K562 (cell line): ENCODE data around the gene CEP43. TPM values are rescaled to one million over a fixed set of nuclear protein-coding genes. Genes with fewer than 3 reads are reported as not detected.
"Not testable (repeated sequence)": the region's sequence is repeated elsewhere in the genome, so short reads cannot be mapped to it uniquely, and the experiment has no call there.

Source experiments
- ADNP ChIP-seq: fragments of 200-800 bp; sonication (Bioruptor generic); IDR thresholded peaks from 2 replicates; pipeline ENCODE4 v1.6.1; 2016; ENCODE audit warnings: missing genetic modification characterization, missing compliant biosample characterization
- ARID1B ChIP-seq: fragments of 450-650 bp; IDR thresholded peaks from 2 replicates; pipeline ENCODE4 v1.6.1; 2016; ENCODE audit warnings: antibody characterized with exemption, mild to moderate bottlenecking, inconsistent platforms
- BRD9 ChIP-seq: fragments of 450-650 bp; IDR thresholded peaks from 2 replicates; pipeline ENCODE4 v1.6.1; 2018; ENCODE audit warnings: low read depth; ENCODE audit not compliant: partially characterized antibody
- CBFA2T3 ChIP-seq: fragments of 450-650 bp; IDR thresholded peaks from 2 replicates; pipeline ENCODE4 v1.6.1; 2017
- CREB1 ChIP-seq, 2 experiments: sonication (generic) in 1 of 2; formaldehyde crosslinking in 1 of 2; IDR thresholded peaks; 2 replicates each; pipeline versions ENCODE4 v1.6.1 to v1.8.0; 2012 to 2022; ENCODE audit warnings: inconsistent platforms in 1 of 2, mild to moderate bottlenecking in 1 of 2, missing genetic modification reagents in 1 of 2, moderate library complexity in 1 of 2
- DIDO1 ChIP-seq: fragments of 450-650 bp; IDR thresholded peaks from 2 replicates; pipeline ENCODE4 v1.6.1; 2016; ENCODE audit warnings: low read depth, missing biosample characterization, missing genetic modification characterization
- ELF4 ChIP-seq: fragments of 450-650 bp; formaldehyde crosslinking; IDR thresholded peaks from 2 replicates; pipeline ENCODE4 v1.4.0; 2022; ENCODE audit warnings: missing genetic modification characterization
- ETV6 ChIP-seq, 3 experiments: fragments of 150-350 bp in 1 of 3; sonication (generic) in 1 of 3; formaldehyde crosslinking in 1 of 3; IDR thresholded peaks; 2 replicates each; pipeline versions ENCODE4 v1.6.1 to v1.8.0; 2014 to 2022; ENCODE audit warnings: borderline replicate concordance in 2 of 3, low read depth in 2 of 3, antibody characterized with exemption in 1 of 3, low read length in 1 of 3, mild to moderate bottlenecking in 1 of 3, missing genetic modification reagents in 1 of 3
- FOXK1 ChIP-seq: sonication (generic); formaldehyde crosslinking; IDR thresholded peaks from 2 replicates; pipeline ENCODE4 v1.8.0; 2022; ENCODE audit warnings: missing genetic modification reagents, mild to moderate bottlenecking, borderline replicate concordance
- FOXP1 ChIP-seq: sonication (generic); formaldehyde crosslinking; IDR thresholded peaks from 2 replicates; pipeline ENCODE4 v1.8.0; 2022; ENCODE audit warnings: mild to moderate bottlenecking, missing genetic modification reagents
- HDAC2 ChIP-seq: fragments of 450-650 bp; IDR thresholded peaks from 2 replicates; pipeline ENCODE4 v1.6.1; 2016; ENCODE audit warnings: mild to moderate bottlenecking
- MEF2D ChIP-seq: conservative IDR thresholded peaks from 2 replicates; pipeline ENCODE4 v1.6.1; 2016; ENCODE audit warnings: low read depth, missing genetic modification characterization, missing compliant biosample characterization
- PML ChIP-seq: IDR thresholded peaks from 2 replicates; pipeline ENCODE4 v1.6.1; 2012; ENCODE audit warnings: low read length, inconsistent platforms
- RB1 ChIP-seq: fragments of 450-650 bp; IDR thresholded peaks from 2 replicates; pipeline ENCODE4 v1.6.1; 2017; ENCODE audit warnings: low read depth, mild to moderate bottlenecking
- SOX6 ChIP-seq: fragments of 450-650 bp; IDR thresholded peaks from 2 replicates; pipeline ENCODE4 v1.6.1; 2014; ENCODE audit warnings: mild to moderate bottlenecking
- SP1 ChIP-seq: sonication (generic); formaldehyde crosslinking; IDR thresholded peaks from 2 replicates; pipeline ENCODE4 v1.8.1; 2022; ENCODE audit warnings: mild to moderate bottlenecking, missing genetic modification reagents
- TAF7 ChIP-seq: fragments of 450-650 bp; IDR thresholded peaks from 2 replicates; pipeline ENCODE4 v1.6.1; 2016; ENCODE audit warnings: missing genetic modification characterization, missing compliant biosample characterization
- TEAD4 ChIP-seq, 2 experiments: sonication (generic) in 1 of 2; formaldehyde crosslinking in 1 of 2; IDR thresholded peaks; 2 replicates each; pipeline versions ENCODE4 v1.6.1 to v1.8.0; 2012 to 2022; ENCODE audit warnings: borderline replicate concordance in 1 of 2, inconsistent platforms in 1 of 2, low read length in 1 of 2, mild to moderate bottlenecking in 1 of 2, missing genetic modification reagents in 1 of 2
- polyA plus RNA-seq, 8 experiments: library from polyadenylated mRNA; depleted of rRNA in 4 of 8; stranded (reverse) in 5 of 8; unstranded in 3 of 8; fragments of >200 nt; fragmentation: Nextera tagmentation in 2 of 8; fragmentation: Illumina TruSeq in 1 of 8; extraction: Ambion mirVana in 2 of 8; extraction: Trizol in 1 of 8; gene quantifications; 2 replicates each; pipeline versions ENCODE4 v1.2.1 to v1.2.3, GENCODE V29; 2011 to 2014; ENCODE audit warnings: inconsistent platforms in 1 of 8, missing spikeins in 1 of 8
- total RNA-seq, 7 experiments: library from RNA; depleted of rRNA in 6 of 7; stranded (reverse); fragments of >200 nt in 6 of 7; fragmentation: Illumina TruSeq in 2 of 7; extraction: Trizol in 2 of 7; gene quantifications; 2 replicates each; pipeline versions ENCODE4 v1.2.1 to v1.2.3, GENCODE V29; 2011 to 2021; ENCODE audit warnings: low replicate concordance in 1 of 7
- TF ChIP-seq, protein P1 (sequence below): sonication (generic); formaldehyde crosslinking; IDR thresholded peaks from 2 replicates; pipeline ENCODE4 v1.8.0; 2023; ENCODE audit warnings: mild to moderate bottlenecking, missing genetic modification reagents
- TF ChIP-seq, protein P2 (sequence below): sonication (generic); formaldehyde crosslinking; IDR thresholded peaks from 2 replicates; pipeline ENCODE4 v1.8.0; 2022; ENCODE audit warnings: mild to moderate bottlenecking, missing genetic modification reagents
- TF ChIP-seq, protein P3 (sequence below), 2 experiments: fragments of 250-450 bp in 1 of 2; fragments of 450-650 bp in 1 of 2; sonication (Bioruptor Pico) in 1 of 2; IDR thresholded peaks; 2 replicates each; pipeline versions ENCODE4 v1.6.1 to v1.8.0; 2016 to 2021; ENCODE audit warnings: mild to moderate bottlenecking in 2 of 2, moderate library complexity in 2 of 2, missing compliant biosample characterization in 1 of 2, missing genetic modification characterization in 1 of 2
- TF ChIP-seq, protein P4 (sequence below): fragments of 200-800 bp; sonication (Bioruptor generic); IDR thresholded peaks from 2 replicates; pipeline ENCODE4 v1.6.1; 2017; ENCODE audit warnings: missing genetic modification characterization, missing compliant biosample characterization

CEP43 gene
- total and polyA plus RNA-seq, 9 of the 15 experiments (the other 6 are each of a cell fraction or from before 2014, with no cell fraction given): 15.2 to 55.7 (median 47.4) TPM

DNA sequence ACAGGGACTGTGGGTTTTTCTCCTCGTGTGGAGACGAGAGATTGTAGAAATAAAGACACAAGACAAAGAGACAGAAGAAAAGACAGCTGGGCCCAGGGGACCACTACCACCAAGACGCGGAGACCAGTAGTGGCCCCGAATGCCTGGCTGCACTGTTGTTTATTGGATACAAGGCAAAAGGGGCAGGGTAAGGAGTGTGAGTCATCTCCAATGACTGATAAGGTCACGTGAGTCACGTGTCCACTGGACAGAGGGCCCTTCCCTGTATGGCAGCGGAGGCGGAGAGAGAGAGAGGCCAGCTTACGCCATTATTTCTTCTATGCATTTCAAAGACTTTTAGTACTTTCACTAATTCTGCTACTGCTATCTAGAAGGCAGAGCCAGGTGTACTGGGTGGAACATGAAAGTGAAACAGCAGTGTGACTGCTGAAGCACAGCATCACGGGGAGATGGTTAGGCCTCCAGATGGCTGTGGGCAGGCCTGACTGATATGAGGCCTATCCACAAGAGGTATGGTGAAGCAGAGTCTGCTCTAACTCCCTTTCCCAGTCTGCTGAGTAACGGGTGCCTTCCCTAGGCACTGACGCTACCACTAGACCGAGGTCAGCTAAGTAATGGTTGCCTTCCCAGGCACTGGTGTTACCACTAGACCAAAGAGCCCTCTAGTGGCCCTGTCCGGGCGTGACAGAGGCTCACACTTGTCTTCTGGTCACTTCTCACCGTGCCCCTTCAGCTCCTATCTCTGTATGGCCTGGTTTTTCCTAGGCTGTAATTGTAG, 48.1 kb upstream of the CEP43 start (continued):
- peak; percentile 74 for TF ChIP-seq ARID1B
- 0 out of 2 replicates have a peak, but pooled peaks have one; percentile 69 for TF ChIP-seq FOXP1
- TF ChIP-seq MEF2D (tag): 0 out of 2 replicates have a peak, but pooled peaks have one; percentile 36
- TF ChIP-seq, protein P1, sequence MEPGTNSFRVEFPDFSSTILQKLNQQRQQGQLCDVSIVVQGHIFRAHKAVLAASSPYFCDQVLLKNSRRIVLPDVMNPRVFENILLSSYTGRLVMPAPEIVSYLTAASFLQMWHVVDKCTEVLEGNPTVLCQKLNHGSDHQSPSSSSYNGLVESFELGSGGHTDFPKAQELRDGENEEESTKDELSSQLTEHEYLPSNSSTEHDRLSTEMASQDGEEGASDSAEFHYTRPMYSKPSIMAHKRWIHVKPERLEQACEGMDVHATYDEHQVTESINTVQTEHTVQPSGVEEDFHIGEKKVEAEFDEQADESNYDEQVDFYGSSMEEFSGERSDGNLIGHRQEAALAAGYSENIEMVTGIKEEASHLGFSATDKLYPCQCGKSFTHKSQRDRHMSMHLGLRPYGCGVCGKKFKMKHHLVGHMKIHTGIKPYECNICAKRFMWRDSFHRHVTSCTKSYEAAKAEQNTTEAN (CRISPR knock-in tag): peak; percentile 93
- peak; percentile 60 for TF ChIP-seq SOX6
- TF ChIP-seq TAF7 (tag): peak; percentile 27; the same call in 1 of the 2 replicates
- 0 out of 2 replicates have a peak, but pooled peaks have one; percentile 42 for TF ChIP-seq HDAC2
- TF ChIP-seq CBFA2T3: 0 out of 2 replicates have a peak, but pooled peaks have one; percentile 26
- TF ChIP-seq, protein P2, sequence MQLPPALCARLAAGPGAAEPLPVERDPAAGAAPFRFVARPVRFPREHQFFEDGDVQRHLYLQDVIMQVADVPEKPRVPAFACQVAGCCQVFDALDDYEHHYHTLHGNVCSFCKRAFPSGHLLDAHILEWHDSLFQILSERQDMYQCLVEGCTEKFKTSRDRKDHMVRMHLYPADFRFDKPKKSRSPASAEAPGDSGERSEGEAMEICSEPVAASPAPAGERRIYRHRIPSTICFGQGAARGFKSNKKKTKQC (CRISPR knock-in tag): 0 out of 2 replicates have a peak, but pooled peaks have one; percentile 51
- TF ChIP-seq CREB1 (IDR thresholded peaks at IDR 0.05); TEAD4 (CRISPR knock-in tag; IDR thresholded peaks at IDR 0.05; ENCODE audit: borderline replicate concordance); ETV6 (IDR thresholded peaks at IDR 0.05; ENCODE audit: borderline replicate concordance in 1 of 2, low read depth in 2 of 2, low read length in 1 of 2): not testable (repeated sequence)
- TF ChIP-seq CREB1 (CRISPR knock-in tag; IDR thresholded peaks at IDR 0.05): peak; percentile 27; the same call in 1 of the 2 replicates
- TF ChIP-seq ADNP (tag): 0 out of 2 replicates have a peak, but pooled peaks have one; percentile 16
- peak; percentile 38; the same call in 1 of the 2 replicates for TF ChIP-seq TEAD4 (IDR thresholded peaks at IDR 0.05; ENCODE audit: low read length)
- TF ChIP-seq BRD9: peak; percentile 71
- TF ChIP-seq, protein P3, sequence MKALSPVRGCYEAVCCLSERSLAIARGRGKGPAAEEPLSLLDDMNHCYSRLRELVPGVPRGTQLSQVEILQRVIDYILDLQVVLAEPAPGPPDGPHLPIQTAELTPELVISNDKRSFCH (CRISPR knock-in tag; IDR thresholded peaks at IDR 0.05): not testable (repeated sequence)
- TF ChIP-seq, protein P3 (tag; IDR thresholded peaks at IDR 0.05): peak; percentile 86
- peak; percentile 77; the same call in 1 of the 2 replicates for TF ChIP-seq FOXK1 (CRISPR knock-in tag)
- TF ChIP-seq PML: peak; percentile 21; the same call in 1 of the 2 replicates
- 0 out of 2 replicates have a peak, but pooled peaks have one; percentile 19 for TF ChIP-seq ELF4
- TF ChIP-seq ETV6 (CRISPR knock-in tag; IDR thresholded peaks at IDR 0.05; ENCODE audit: borderline replicate concordance): 0 out of 2 replicates have a peak, but pooled peaks have one; percentile 70
- TF ChIP-seq RB1: peak; percentile 70
- peak; percentile 89 for TF ChIP-seq SP1 (CRISPR knock-in tag)
- peak; percentile 93 for TF ChIP-seq DIDO1 (tag)
- TF ChIP-seq, protein P4, sequence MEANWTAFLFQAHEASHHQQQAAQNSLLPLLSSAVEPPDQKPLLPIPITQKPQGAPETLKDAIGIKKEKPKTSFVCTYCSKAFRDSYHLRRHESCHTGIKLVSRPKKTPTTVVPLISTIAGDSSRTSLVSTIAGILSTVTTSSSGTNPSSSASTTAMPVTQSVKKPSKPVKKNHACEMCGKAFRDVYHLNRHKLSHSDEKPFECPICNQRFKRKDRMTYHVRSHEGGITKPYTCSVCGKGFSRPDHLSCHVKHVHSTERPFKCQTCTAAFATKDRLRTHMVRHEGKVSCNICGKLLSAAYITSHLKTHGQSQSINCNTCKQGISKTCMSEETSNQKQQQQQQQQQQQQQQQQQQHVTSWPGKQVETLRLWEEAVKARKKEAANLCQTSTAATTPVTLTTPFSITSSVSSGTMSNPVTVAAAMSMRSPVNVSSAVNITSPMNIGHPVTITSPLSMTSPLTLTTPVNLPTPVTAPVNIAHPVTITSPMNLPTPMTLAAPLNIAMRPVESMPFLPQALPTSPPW (CRISPR knock-in tag): peak; percentile 41
